IgD-negative memory B cell (primary cell): ENCODE data around the gene EML4. TPM values are rescaled to one million over a fixed set of nuclear protein-coding genes. Genes with fewer than 3 reads are reported as not detected.

Experiments used
- H3K27ac Mint-ChIP-seq, 3 donors: one replicate each; pipeline ENCODE4 v1.8.0; 2020 to 2022; ENCODE audit warnings: mild to moderate bottlenecking in 3 of 3, mixed read lengths in 3 of 3, moderate library complexity in 1 of 3
- H3K27me3 Mint-ChIP-seq: one replicate; pipeline ENCODE4 v1.8.0; 2021; ENCODE audit warnings: mixed read lengths
- H3K36me3 Mint-ChIP-seq: one replicate; pipeline ENCODE4 v1.8.0; 2020; ENCODE audit warnings: mild to moderate bottlenecking, mixed read lengths
- H3K4me1 Mint-ChIP-seq, 3 donors: one replicate each; pipeline ENCODE4 v1.8.0; 2020 to 2022; ENCODE audit warnings: mixed read lengths in 3 of 3, mild to moderate bottlenecking in 1 of 3
- H3K4me3 Mint-ChIP-seq, 4 donors: one replicate each; pipeline ENCODE4 v1.8.0; 2020 to 2022; ENCODE audit warnings: mild to moderate bottlenecking in 4 of 4, mixed read lengths in 4 of 4, moderate library complexity in 3 of 4
- H3K9me3 Mint-ChIP-seq, 3 donors: one replicate each; pipeline ENCODE4 v1.8.0; 2020 to 2021; ENCODE audit warnings: mixed read lengths in 3 of 3, mild to moderate bottlenecking in 1 of 3
- polyA plus RNA-seq: library from polyadenylated mRNA; unstranded; fragments of 300-500 nt; fragmentation: Illumina TruSeq; gene quantifications from one replicate; pipeline ENCODE4 v1.2.3, GENCODE V29; 2021

EML4 gene
- polyA plus RNA-seq, 1 donor from 2014 or later, result 78.3 TPM

GRCh38 chr2:42227491-42227890 lies 58.3 kb downstream of the EML4 start:
- Mint-ChIP-seq H3K27me3 (no peaks in the 10 kb centered on the region), H3K4me1 (peaks cover 56 to 80% (median 57%) of the 10 kb centered on the region in 3 donors), H3K4me3 (peak overlapping the region in 1 of 4 donors; percentile 38), H3K27ac (no peak overlapping the region), H3K36me3 (peaks cover 5% of the 10 kb centered on the region), H3K9me3 (no peaks in the 10 kb centered on the region)

- Mint-ChIP-seq H3K36me3 (peaks cover 5% of the 10 kb centered on the region), H3K27ac (no peak overlapping the region), H3K27me3 (no peaks in the 10 kb centered on the region), H3K4me1 (peaks cover 54 to 78% (median 57%) of the 10 kb centered on the region in 3 donors), H3K4me3 (no peak overlapping the region), H3K9me3 (no peaks in the 10 kb centered on the region)
Observed at GRCh38 chr2:42228101-42228500, 58.9 kb downstream of the EML4 start.

GRCh38 chr2:42229949-42230348 lies 60.8 kb downstream of the EML4 start:
- Mint-ChIP-seq H3K4me3 (no peak overlapping the region), H3K9me3 (no peaks in the 10 kb centered on the region), H3K27me3 (no peaks in the 10 kb centered on the region), H3K27ac (peak overlapping the region in 1 of 3 donors; percentile 44), H3K4me1 (peaks cover 44 to 59% (median 44%) of the 10 kb centered on the region in 3 donors), H3K36me3 (peaks cover under 1% of the 10 kb centered on the region)

GRCh38 chr2:42230891-42231290 lies 61.7 kb downstream of the EML4 start:
- peak overlapping the region in 1 of 3 donors; percentile 8 for H3K27ac Mint-ChIP-seq
- no peaks in the 10 kb centered on the region for H3K27me3 Mint-ChIP-seq
- H3K4me3 Mint-ChIP-seq, result no peak overlapping the region
- no peaks in the 10 kb centered on the region for H3K36me3 Mint-ChIP-seq
- H3K4me1 Mint-ChIP-seq, result peaks cover 40 to 59% (median 43%) of the 10 kb centered on the region in 3 donors
- H3K9me3 Mint-ChIP-seq, result no peaks in the 10 kb centered on the region

GRCh38 chr2:42232024-42232423 lies 62.9 kb downstream of the EML4 start:
- H3K9me3 Mint-ChIP-seq, result no peaks in the 10 kb centered on the region
- no peak overlapping the region for H3K4me3 Mint-ChIP-seq
- peak overlapping the region; percentile 10 to 76 (median 46) for H3K27ac Mint-ChIP-seq
- peaks cover 43 to 62% (median 46%) of the 10 kb centered on the region in 3 donors for H3K4me1 Mint-ChIP-seq
- H3K36me3 Mint-ChIP-seq, result no peaks in the 10 kb centered on the region
- no peaks in the 10 kb centered on the region for H3K27me3 Mint-ChIP-seq

GRCh38 chr2:42233976-42234441 lies 64.9 kb downstream of the EML4 start:
- Mint-ChIP-seq H3K4me3 (no peak overlapping the region), H3K36me3 (no peaks in the 10 kb centered on the region), H3K27ac (no peak overlapping the region), H3K4me1 (peaks cover 49 to 57% (median 51%) of the 10 kb centered on the region in 3 donors), H3K9me3 (no peaks in the 10 kb centered on the region), H3K27me3 (no peaks in the 10 kb centered on the region)

GRCh38 chr2:42236911-42237310 lies 67.8 kb downstream of the EML4 start:
- Mint-ChIP-seq H3K36me3 (no peaks in the 10 kb centered on the region), H3K9me3 (no peaks in the 10 kb centered on the region), H3K4me3 (no peak overlapping the region), H3K4me1 (peaks cover 52 to 57% (median 54%) of the 10 kb centered on the region in 3 donors), H3K27ac (peak overlapping the region in 2 of 3 donors; percentile 46 to 48), H3K27me3 (no peaks in the 10 kb centered on the region)

- Mint-ChIP-seq H3K9me3 (no peaks in the 10 kb centered on the region), H3K4me1 (peaks cover 61 to 64% (median 64%) of the 10 kb centered on the region in 3 donors), H3K27me3 (no peaks in the 10 kb centered on the region), H3K36me3 (no peaks in the 10 kb centered on the region), H3K4me3 (peak overlapping the region in 2 of 4 donors; percentile 17 to 80), H3K27ac (peak overlapping the region in 2 of 3 donors; percentile 46 to 50)
Observed at GRCh38 chr2:42238644-42239288, 69.6 kb downstream of the EML4 start.

GRCh38 chr2:42239289-42239661 lies 70.1 kb downstream of the EML4 start:
- Mint-ChIP-seq H3K27ac (peak overlapping the region in 1 of 3 donors; percentile 50), H3K4me3 (no peak overlapping the region), H3K9me3 (no peaks in the 10 kb centered on the region)

GRCh38 chr2:42239811-42240210 lies 70.7 kb downstream of the EML4 start:
- Mint-ChIP-seq H3K36me3 (no peaks in the 10 kb centered on the region), H3K4me1 (peaks cover 63 to 70% (median 65%) of the 10 kb centered on the region in 3 donors), H3K9me3 (no peaks in the 10 kb centered on the region), H3K27me3 (no peaks in the 10 kb centered on the region), H3K4me3 (peak overlapping the region in 1 of 4 donors; percentile 1), H3K27ac (no peak overlapping the region)

More at GRCh38 chr2:42239289-42239661, 70.1 kb downstream of the EML4 start:
- Mint-ChIP-seq H3K4me1 (peaks cover 58 to 65% (median 62%) of the 10 kb centered on the region in 3 donors), H3K36me3 (no peaks in the 10 kb centered on the region), H3K27me3 (no peaks in the 10 kb centered on the region)

GRCh38 chr2:42241517-42241916 lies 72.4 kb downstream of the EML4 start:
- H3K9me3 Mint-ChIP-seq, result no peaks in the 10 kb centered on the region
- H3K36me3 Mint-ChIP-seq, result no peaks in the 10 kb centered on the region
- H3K4me1 Mint-ChIP-seq, result peaks cover 55 to 59% (median 56%) of the 10 kb centered on the region in 3 donors
- H3K27me3 Mint-ChIP-seq, result no peaks in the 10 kb centered on the region
- H3K4me3 Mint-ChIP-seq, result peak overlapping the region in 2 of 4 donors; percentile 25 to 30
- H3K27ac Mint-ChIP-seq, result peak overlapping the region in 1 of 3 donors; percentile 19

GRCh38 chr2:42243297-42243696 lies 74.1 kb downstream of the EML4 start:
- H3K4me1 Mint-ChIP-seq, result peaks cover 43 to 46% (median 46%) of the 10 kb centered on the region in 3 donors
- peaks cover 3% of the 10 kb centered on the region for H3K36me3 Mint-ChIP-seq
- H3K4me3 Mint-ChIP-seq, result no peak overlapping the region
- no peaks in the 10 kb centered on the region for H3K9me3 Mint-ChIP-seq
- H3K27ac Mint-ChIP-seq, result peak overlapping the region in 1 of 3 donors; percentile 28
- H3K27me3 Mint-ChIP-seq, result no peaks in the 10 kb centered on the region

- no peaks in the 10 kb centered on the region for H3K27me3 Mint-ChIP-seq
- H3K27ac Mint-ChIP-seq, result peak overlapping the region in 2 of 3 donors; percentile 17 to 67
- no peak overlapping the region for H3K4me3 Mint-ChIP-seq
- peaks cover 38 to 41% (median 41%) of the 10 kb centered on the region in 3 donors for H3K4me1 Mint-ChIP-seq
- H3K36me3 Mint-ChIP-seq, result peaks cover 3% of the 10 kb centered on the region
- H3K9me3 Mint-ChIP-seq, result no peaks in the 10 kb centered on the region
Observed at GRCh38 chr2:42244520-42244919, 75.4 kb downstream of the EML4 start.

- peaks cover 31 to 40% (median 33%) of the 10 kb centered on the region in 3 donors for H3K4me1 Mint-ChIP-seq
- no peak overlapping the region for H3K4me3 Mint-ChIP-seq
- H3K9me3 Mint-ChIP-seq, result no peaks in the 10 kb centered on the region
- no peaks in the 10 kb centered on the region for H3K27me3 Mint-ChIP-seq
- peaks cover 3% of the 10 kb centered on the region for H3K36me3 Mint-ChIP-seq
- no peak overlapping the region for H3K27ac Mint-ChIP-seq
Observed at GRCh38 chr2:42245396-42245795, 76.2 kb downstream of the EML4 start.

- Mint-ChIP-seq H3K9me3 (no peaks in the 10 kb centered on the region), H3K27ac (no peak overlapping the region), H3K4me1 (peaks cover 21 to 32% (median 31%) of the 10 kb centered on the region in 3 donors), H3K36me3 (peaks cover 3% of the 10 kb centered on the region), H3K27me3 (no peaks in the 10 kb centered on the region), H3K4me3 (no peak overlapping the region)
Observed at GRCh38 chr2:42246562-42246961, 77.4 kb downstream of the EML4 start.

- Mint-ChIP-seq H3K27ac (no peak overlapping the region), H3K27me3 (no peaks in the 10 kb centered on the region), H3K4me1 (peaks cover 16 to 28% (median 22%) of the 10 kb centered on the region in 3 donors), H3K36me3 (peaks cover 3% of the 10 kb centered on the region), H3K4me3 (no peak overlapping the region), H3K9me3 (no peaks in the 10 kb centered on the region)
Observed at GRCh38 chr2:42248846-42249245, 79.7 kb downstream of the EML4 start.
